Fibroblast of skin of scalp (primary cell): ENCODE data around the gene PRKCE.

Experiments used
- DNase-seq: peaks from one replicate; pipeline ENCODE4 v3.0.0-alpha.2; 2013

The PRKCE gene

GRCh38 chr2:46024146-46024779 is 372.8 kb downstream of the PRKCE start:
- no peak for DNase-seq

GRCh38 chr2:46025081-46025480 is 373.6 kb downstream of the PRKCE start:
- DNase-seq = no peak

GRCh38 chr2:46025676-46026075 is 374.2 kb downstream of the PRKCE start:
- no peak for DNase-seq

- DNase-seq = no peak
Measured at GRCh38 chr2:46026431-46026830, 375.0 kb downstream of the PRKCE start.

- DNase-seq = no peak
Measured at GRCh38 chr2:46029332-46029811, 377.9 kb downstream of the PRKCE start.

- no peak for DNase-seq
Measured at GRCh38 chr2:46030330-46030729, 378.9 kb downstream of the PRKCE start.

GRCh38 chr2:46032161-46032813 is 380.8 kb downstream of the PRKCE start:
- DNase-seq = no peak

- DNase-seq = no peak
Measured at GRCh38 chr2:46032996-46033395, 381.5 kb downstream of the PRKCE start.

- DNase-seq = peak; percentile 47
Measured at GRCh38 chr2:46034535-46034934, 383.1 kb downstream of the PRKCE start.

- peak; percentile 94 for DNase-seq
Measured at GRCh38 chr2:46036929-46037328, 385.5 kb downstream of the PRKCE start.

- no peak for DNase-seq
Measured at GRCh38 chr2:46039543-46040303, 388.2 kb downstream of the PRKCE start.

GRCh38 chr2:46040563-46041155 is 389.2 kb downstream of the PRKCE start:
- DNase-seq = no peak

- no peak for DNase-seq
Measured at GRCh38 chr2:46041434-46041833, 390.0 kb downstream of the PRKCE start.

- DNase-seq = no peak
Measured at GRCh38 chr2:46042207-46042637, 390.7 kb downstream of the PRKCE start.

- no peak for DNase-seq
Measured at GRCh38 chr2:46042711-46043110, 391.2 kb downstream of the PRKCE start.

- no peak for DNase-seq
Measured at GRCh38 chr2:46045888-46046287, 394.4 kb downstream of the PRKCE start.

GRCh38 chr2:46047290-46047689 is 395.8 kb downstream of the PRKCE start:
- DNase-seq = no peak

GRCh38 chr2:46048693-46049092 is 397.2 kb downstream of the PRKCE start:
- no peak for DNase-seq

GRCh38 chr2:46050027-46050426 is 398.6 kb downstream of the PRKCE start:
- no peak for DNase-seq

GRCh38 chr2:46050489-46050888 is 399.0 kb downstream of the PRKCE start:
- DNase-seq = no peak

GRCh38 chr2:46051085-46051484 is 399.6 kb downstream of the PRKCE start:
- DNase-seq = no peak

GRCh38 chr2:46053564-46053963 is 402.1 kb downstream of the PRKCE start:
- DNase-seq = no peak

- no peak for DNase-seq
Measured at GRCh38 chr2:46056541-46056940, 405.1 kb downstream of the PRKCE start.
